ENCODE results near the gene PPP1R1C.
A peak's percentile ranks its signal among the peaks of the same experiment; 100 is the strongest.

The PPP1R1C gene

GRCh38 chr2:181947273-181947672 is 38.4 kb upstream of the PPP1R1C start:
- H3K4me1 ChIP-seq (ENCODE audit: control extremely low read depth in 1 of 4, control insufficient read depth in 4 of 4, insufficient read depth in 4 of 4, low read length in 3 of 4), result no peaks in the 10 kb centered on the region
- no peak for DNase-seq
- ChIA-PET CTCF (interaction anchor here (1.0 kb wide), 1 partner anchor 9 kb away, joined by 3 read pairs; no protein-coding TSS in a partner anchor), POLR2A (no interaction called here)
- no peak overlapping the region for H3K27ac ChIP-seq (ENCODE audit: insufficient read depth in 1 of 2, low read depth in 1 of 2, low read length in 2 of 2, poor library complexity in 1 of 2, severe bottlenecking in 2 of 2)
- H3K27me3 ChIP-seq (replicated peaks in 2 of 5; ENCODE audit: control insufficient read depth in 4 of 5, insufficient read depth in 5 of 5, low read length in 4 of 5), result no peaks in the 10 kb centered on the region
- no peaks in the 10 kb centered on the region for H3K9me3 ChIP-seq (ENCODE audit: control extremely low read depth in 1 of 5, control insufficient read depth in 4 of 5, insufficient read depth in 2 of 5, low read depth in 1 of 5, low read length in 4 of 5)
- no peaks in the 10 kb centered on the region for H3K36me3 ChIP-seq (ENCODE audit: control insufficient read depth in 4 of 4, insufficient read depth in 4 of 4, low read length in 3 of 4)
- H3K4me3 ChIP-seq (ENCODE audit: control insufficient read depth in 1 of 7, extremely low read depth in 1 of 7, insufficient read depth in 4 of 7, low read depth in 2 of 7, low read length in 6 of 7), result no peak overlapping the region

- Histone ChIP-seq H3K4me3 (ENCODE audit: control insufficient read depth in 1 of 7, extremely low read depth in 1 of 7, insufficient read depth in 4 of 7, low read depth in 2 of 7, low read length in 6 of 7) (no peak overlapping the region), H3K27ac (ENCODE audit: insufficient read depth in 1 of 2, low read depth in 1 of 2, low read length in 2 of 2, poor library complexity in 1 of 2, severe bottlenecking in 2 of 2) (no peak overlapping the region), H3K9me3 (ENCODE audit: control extremely low read depth in 1 of 5, control insufficient read depth in 4 of 5, insufficient read depth in 2 of 5, low read depth in 1 of 5, low read length in 4 of 5) (no peaks in the 10 kb centered on the region), H3K27me3 (replicated peaks in 2 of 5; ENCODE audit: control insufficient read depth in 4 of 5, insufficient read depth in 5 of 5, low read length in 4 of 5) (no peaks in the 10 kb centered on the region), H3K4me1 (ENCODE audit: control extremely low read depth in 1 of 4, control insufficient read depth in 4 of 4, insufficient read depth in 4 of 4, low read length in 3 of 4) (no peaks in the 10 kb centered on the region), H3K36me3 (ENCODE audit: control insufficient read depth in 4 of 4, insufficient read depth in 4 of 4, low read length in 3 of 4) (no peaks in the 10 kb centered on the region)
- ChIA-PET POLR2A (no interaction called here), CTCF (interaction anchor here (1.0 to 1.2 kb wide), 2 partner anchors 10 to 41 kb away, joined by 3 read pairs; no protein-coding TSS in a partner anchor)
- WGBS (ENCODE audit: insufficient coverage), result no CpG with 5 or more reads among the region's 2 CpGs
- DNase-seq, result no peak
Measured at GRCh38 chr2:181948227-181948626, 37.4 kb upstream of the PPP1R1C start.

DNA sequence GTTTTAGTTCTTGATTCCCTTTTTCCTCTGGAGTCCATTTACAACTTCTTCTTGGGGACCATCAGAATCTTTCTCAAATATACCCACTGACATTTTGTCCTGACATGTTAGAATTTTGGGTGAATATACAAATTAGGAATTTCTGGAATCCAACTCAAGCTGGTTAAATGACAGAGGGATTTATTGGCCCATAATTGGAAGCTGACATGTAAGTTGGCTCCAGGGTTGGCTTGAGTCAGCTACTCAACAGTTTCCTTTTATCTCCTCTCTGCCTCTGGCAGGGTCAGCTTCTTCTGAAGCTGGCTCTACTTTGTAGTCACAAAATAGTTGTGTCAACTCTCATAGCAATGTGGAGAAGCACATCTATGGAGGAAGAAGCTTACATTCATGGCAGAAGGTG is 36.6 kb upstream of the PPP1R1C start:
- DNase-seq, result no peak
- POLR2A ChIA-PET, result no interaction called here
- H3K9me3 ChIP-seq (ENCODE audit: control extremely low read depth in 1 of 5, control insufficient read depth in 4 of 5, insufficient read depth in 2 of 5, low read depth in 1 of 5, low read length in 4 of 5), result no peaks in the 10 kb centered on the region
- H3K27ac ChIP-seq (ENCODE audit: insufficient read depth in 1 of 2, low read depth in 1 of 2, low read length in 2 of 2, poor library complexity in 1 of 2, severe bottlenecking in 2 of 2), result no peak overlapping the region
- CTCF ChIA-PET, result interaction anchor here (0.6 to 1.4 kb wide), 3 partner anchors 13 to 730 kb away, joined by 3 to 4 read pairs (median 3); no protein-coding TSS in a partner anchor
- H3K36me3 ChIP-seq (ENCODE audit: control insufficient read depth in 4 of 4, insufficient read depth in 4 of 4, low read length in 3 of 4), result no peaks in the 10 kb centered on the region
- H3K4me1 ChIP-seq (ENCODE audit: control extremely low read depth in 1 of 4, control insufficient read depth in 4 of 4, insufficient read depth in 4 of 4, low read length in 3 of 4), result peaks cover 3 to 7% (median 4%) of the 10 kb centered on the region in 4 experiments
- H3K4me3 ChIP-seq (ENCODE audit: control insufficient read depth in 1 of 7, extremely low read depth in 1 of 7, insufficient read depth in 4 of 7, low read depth in 2 of 7, low read length in 6 of 7), result no peak overlapping the region
- H3K27me3 ChIP-seq (replicated peaks in 2 of 5; ENCODE audit: control insufficient read depth in 4 of 5, insufficient read depth in 5 of 5, low read length in 4 of 5), result no peaks in the 10 kb centered on the region

- ChIA-PET POLR2A (no interaction called here), CTCF (interaction anchor here (2.4 kb wide), 1 partner anchor 20 kb away, joined by 6 read pairs; no protein-coding TSS in a partner anchor)
- no peaks in the 10 kb centered on the region for H3K27me3 ChIP-seq (replicated peaks in 2 of 5; ENCODE audit: control insufficient read depth in 4 of 5, insufficient read depth in 5 of 5, low read length in 4 of 5)
- no peak overlapping the region for H3K4me3 ChIP-seq (ENCODE audit: control insufficient read depth in 1 of 7, extremely low read depth in 1 of 7, insufficient read depth in 4 of 7, low read depth in 2 of 7, low read length in 6 of 7)
- 100% methylated on average over 1 of the region's 1 CpG for WGBS (ENCODE audit: insufficient coverage)
- peaks cover 4 to 8% (median 8%) of the 10 kb centered on the region in 4 experiments for H3K4me1 ChIP-seq (ENCODE audit: control extremely low read depth in 1 of 4, control insufficient read depth in 4 of 4, insufficient read depth in 4 of 4, low read length in 3 of 4)
- no peak for DNase-seq
- H3K36me3 ChIP-seq (ENCODE audit: control insufficient read depth in 4 of 4, insufficient read depth in 4 of 4, low read length in 3 of 4), result no peaks in the 10 kb centered on the region
- H3K27ac ChIP-seq (ENCODE audit: insufficient read depth in 1 of 2, low read depth in 1 of 2, low read length in 2 of 2, poor library complexity in 1 of 2, severe bottlenecking in 2 of 2), result no peak overlapping the region
- H3K9me3 ChIP-seq (ENCODE audit: control extremely low read depth in 1 of 5, control insufficient read depth in 4 of 5, insufficient read depth in 2 of 5, low read depth in 1 of 5, low read length in 4 of 5), result no peaks in the 10 kb centered on the region
Measured at GRCh38 chr2:181952404-181953226, 33.0 kb upstream of the PPP1R1C start.

DNA sequence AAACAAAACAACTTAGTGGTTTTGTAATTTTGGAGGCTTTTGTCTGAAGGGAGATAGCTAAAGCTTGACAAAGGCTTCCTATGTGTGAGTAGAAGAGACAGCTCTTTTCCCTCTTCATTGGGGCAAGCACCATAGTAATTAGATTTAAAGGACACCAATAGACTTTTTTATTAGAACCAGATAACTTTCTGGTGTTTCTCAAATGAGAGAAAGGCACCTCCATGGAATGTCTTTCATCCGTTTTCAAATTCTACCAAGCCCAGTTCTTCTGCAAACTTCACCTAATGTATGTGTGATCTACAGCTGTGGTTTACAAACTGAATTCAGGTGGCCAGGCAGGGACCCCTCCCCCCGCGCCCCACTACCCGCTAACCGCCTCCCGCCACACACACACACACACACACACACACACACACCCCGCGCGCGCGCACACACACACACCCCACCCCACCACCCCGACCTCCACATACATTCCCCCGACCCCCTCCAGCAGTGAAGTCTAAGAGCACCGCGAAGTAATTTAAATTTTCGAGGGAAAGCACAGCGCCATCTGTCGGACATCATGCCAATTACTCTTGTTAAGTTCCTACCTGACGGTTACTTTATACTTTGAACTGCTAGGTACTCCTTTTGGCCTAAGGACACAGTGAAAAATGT is 31.6 kb upstream of the PPP1R1C start:
- POLR2A ChIA-PET, result no interaction called here
- Histone ChIP-seq H3K9me3 (ENCODE audit: control extremely low read depth in 1 of 5, control insufficient read depth in 4 of 5, insufficient read depth in 2 of 5, low read depth in 1 of 5, low read length in 4 of 5) (no peaks in the 10 kb centered on the region), H3K27ac (ENCODE audit: insufficient read depth in 1 of 2, low read depth in 1 of 2, low read length in 2 of 2, poor library complexity in 1 of 2, severe bottlenecking in 2 of 2) (no peak overlapping the region), H3K4me3 (ENCODE audit: control insufficient read depth in 1 of 7, extremely low read depth in 1 of 7, insufficient read depth in 4 of 7, low read depth in 2 of 7, low read length in 6 of 7) (peak overlapping the region in 5 of 7 experiments; percentile 30 to 65 (median 51)), H3K36me3 (ENCODE audit: control insufficient read depth in 4 of 4, insufficient read depth in 4 of 4, low read length in 3 of 4) (no peaks in the 10 kb centered on the region), H3K27me3 (replicated peaks in 2 of 5; ENCODE audit: control insufficient read depth in 4 of 5, insufficient read depth in 5 of 5, low read length in 4 of 5) (no peaks in the 10 kb centered on the region), H3K4me1 (ENCODE audit: control extremely low read depth in 1 of 4, control insufficient read depth in 4 of 4, insufficient read depth in 4 of 4, low read length in 3 of 4) (peaks cover 4 to 8% (median 8%) of the 10 kb centered on the region in 4 experiments)
- CTCF ChIA-PET, result interaction anchor here (0.6 to 2.4 kb wide), 8 partner anchors 11 to 238 kb away, joined by 3 to 6 read pairs (median 4); no protein-coding TSS in a partner anchor
- WGBS (ENCODE audit: insufficient coverage), result 0% methylated on average over 6 of the region's 19 CpGs
- peak; percentile 78 to 90 (median 89) for DNase-seq

- Histone ChIP-seq H3K9me3 (ENCODE audit: control extremely low read depth in 1 of 5, control insufficient read depth in 4 of 5, insufficient read depth in 2 of 5, low read depth in 1 of 5, low read length in 4 of 5) (no peaks in the 10 kb centered on the region), H3K36me3 (ENCODE audit: control insufficient read depth in 4 of 4, insufficient read depth in 4 of 4, low read length in 3 of 4) (no peaks in the 10 kb centered on the region), H3K4me3 (ENCODE audit: control insufficient read depth in 1 of 7, extremely low read depth in 1 of 7, insufficient read depth in 4 of 7, low read depth in 2 of 7, low read length in 6 of 7) (peak overlapping the region in 5 of 7 experiments; percentile 30 to 65 (median 51)), H3K27ac (ENCODE audit: insufficient read depth in 1 of 2, low read depth in 1 of 2, low read length in 2 of 2, poor library complexity in 1 of 2, severe bottlenecking in 2 of 2) (no peak overlapping the region), H3K27me3 (replicated peaks in 2 of 5; ENCODE audit: control insufficient read depth in 4 of 5, insufficient read depth in 5 of 5, low read length in 4 of 5) (no peaks in the 10 kb centered on the region), H3K4me1 (ENCODE audit: control extremely low read depth in 1 of 4, control insufficient read depth in 4 of 4, insufficient read depth in 4 of 4, low read length in 3 of 4) (peaks cover 4 to 8% (median 8%) of the 10 kb centered on the region in 4 experiments)
- DNase-seq, result no peak
- WGBS (ENCODE audit: insufficient coverage), result 0% methylated on average over 3 of the region's 4 CpGs
- ChIA-PET POLR2A (no interaction called here), CTCF (interaction anchor here (0.7 to 2.4 kb wide), 7 partner anchors 15 to 381 kb away, joined by 3 to 6 read pairs (median 4); no protein-coding TSS in a partner anchor)
Measured at GRCh38 chr2:181954538-181954883, 31.1 kb upstream of the PPP1R1C start.

GRCh38 chr2:181955010-181955409 is 30.6 kb upstream of the PPP1R1C start:
- Histone ChIP-seq H3K4me3 (ENCODE audit: control insufficient read depth in 1 of 7, extremely low read depth in 1 of 7, insufficient read depth in 4 of 7, low read depth in 2 of 7, low read length in 6 of 7) (no peak overlapping the region), H3K4me1 (ENCODE audit: control extremely low read depth in 1 of 4, control insufficient read depth in 4 of 4, insufficient read depth in 4 of 4, low read length in 3 of 4) (peaks cover 4 to 8% (median 8%) of the 10 kb centered on the region in 4 experiments), H3K27ac (ENCODE audit: insufficient read depth in 1 of 2, low read depth in 1 of 2, low read length in 2 of 2, poor library complexity in 1 of 2, severe bottlenecking in 2 of 2) (no peak overlapping the region), H3K27me3 (replicated peaks in 2 of 5; ENCODE audit: control insufficient read depth in 4 of 5, insufficient read depth in 5 of 5, low read length in 4 of 5) (no peaks in the 10 kb centered on the region), H3K9me3 (ENCODE audit: control extremely low read depth in 1 of 5, control insufficient read depth in 4 of 5, insufficient read depth in 2 of 5, low read depth in 1 of 5, low read length in 4 of 5) (no peaks in the 10 kb centered on the region), H3K36me3 (ENCODE audit: control insufficient read depth in 4 of 4, insufficient read depth in 4 of 4, low read length in 3 of 4) (no peaks in the 10 kb centered on the region)
- POLR2A ChIA-PET, result no interaction called here
- DNase-seq, result peak; percentile 6 to 48 (median 40)
- CTCF ChIA-PET, result interaction anchor here (0.7 to 2.4 kb wide), 6 partner anchors 16 to 382 kb away, joined by 3 to 6 read pairs (median 4); no protein-coding TSS in a partner anchor
- WGBS (ENCODE audit: insufficient coverage), result no CpG with 5 or more reads among the region's 1 CpG
